CD4-positive, alpha-beta memory T cell (primary cell): ENCODE data around the gene ASB7. TPM values are rescaled to one million over a fixed set of nuclear protein-coding genes. Genes with fewer than 3 reads are reported as not detected.
"Not testable (repeated sequence)": the region's sequence is repeated elsewhere in the genome, so short reads cannot be mapped to it uniquely, and the experiment has no call there.

Source experiments
- CTCF ChIA-PET: fragments of 350-600 bp; sonication (Branson Sonifier 250); formaldehyde crosslinking; loops from one replicate; lab custom pipeline; 2021; ENCODE audit warnings: inconsistent platforms; ENCODE audit not compliant: partially characterized antibody; lab: Charles Lee
- POLR2A ChIA-PET: fragments of 350-600 bp; sonication (Branson Sonifier 250); formaldehyde crosslinking; loops from one replicate; lab custom pipeline; 2021; ENCODE audit not compliant: partially characterized antibody; lab: Charles Lee
- DNase-seq, 5 donors: peaks; one replicate each; pipeline versions ENCODE4 v3.0.0 to v3.0.0-alpha.2; 2020 to 2022; ENCODE audit warnings: mixed read lengths in 1 of 5
- H3K27ac ChIP-seq: one replicate; pipeline ENCODE4 v1.7.0; 2013; ENCODE audit warnings: low read depth, low read length
- H3K27me3 ChIP-seq: 2 replicates; pipeline ENCODE4 v1.7.0; 2013; ENCODE audit warnings: mild to moderate bottlenecking, low read length, moderate library complexity; ENCODE audit not compliant: insufficient read depth
- H3K36me3 ChIP-seq: 2 replicates; pipeline ENCODE4 v1.7.0; 2013; ENCODE audit warnings: mild to moderate bottlenecking, low read length, moderate library complexity; ENCODE audit not compliant: insufficient read depth
- H3K4me1 ChIP-seq: 2 replicates; pipeline ENCODE4 v1.7.0; 2013; ENCODE audit warnings: mild to moderate bottlenecking, low read length, moderate library complexity; ENCODE audit not compliant: insufficient read depth
- H3K4me3 ChIP-seq, 2 donors: one replicate each; pipeline ENCODE4 v1.7.0; 2013; ENCODE audit warnings: low read length in 2 of 2, mild to moderate bottlenecking in 1 of 2
- H3K9me3 ChIP-seq, 2 donors: one replicate each; pipeline ENCODE4 v1.7.0; 2013; ENCODE audit warnings: low read length in 2 of 2, control low read depth in 1 of 2; ENCODE audit not compliant: control insufficient read depth in 1 of 2
- H3K27ac Mint-ChIP-seq, 7 donors: one replicate each; pipeline ENCODE4 v1.8.0; 2020 to 2021; ENCODE audit warnings: mixed read lengths in 7 of 7, mild to moderate bottlenecking in 6 of 7, inconsistent platforms in 3 of 7, moderate library complexity in 3 of 7
- H3K27me3 Mint-ChIP-seq, 2 donors: one replicate each; pipeline ENCODE4 v1.8.0; 2020 to 2021; ENCODE audit warnings: mixed read lengths in 2 of 2
- H3K36me3 Mint-ChIP-seq, 2 donors: one replicate each; pipeline ENCODE4 v1.8.0; 2020 to 2021; ENCODE audit warnings: mixed read lengths in 2 of 2, inconsistent platforms in 1 of 2, mild to moderate bottlenecking in 1 of 2
- H3K4me1 Mint-ChIP-seq, 4 donors: one replicate each; pipeline ENCODE4 v1.8.0; 2020 to 2021; ENCODE audit warnings: mixed read lengths in 4 of 4, mild to moderate bottlenecking in 1 of 4
- H3K4me3 Mint-ChIP-seq, 8 donors: one replicate each; pipeline ENCODE4 v1.8.0; 2020 to 2021; ENCODE audit warnings: mixed read lengths in 8 of 8, mild to moderate bottlenecking in 7 of 8, moderate library complexity in 6 of 8, inconsistent platforms in 3 of 8
- H3K9me3 Mint-ChIP-seq, 8 donors: one replicate each; pipeline ENCODE4 v1.8.0; 2020 to 2021; ENCODE audit warnings: mixed read lengths in 8 of 8, mild to moderate bottlenecking in 5 of 8, inconsistent platforms in 3 of 8, moderate library complexity in 1 of 8
- intact Hi-C: fragments of 100-400 bp; cut with micrococcal nuclease; formaldehyde crosslinking; loops from one replicate; pipeline ENCODE4 v1.15.1; 2023
- polyA plus RNA-seq, 2 donors: library from polyadenylated mRNA; unstranded; fragments of 300-500 nt; fragmentation: Illumina TruSeq; gene quantifications; one replicate each; pipeline ENCODE4 v1.2.3, GENCODE V29; 2021
- total RNA-seq, 2 experiments: library from RNA; stranded (reverse); gene quantifications; one replicate each; pipeline ENCODE4 v1.2.3, GENCODE V29; 2021

ASB7 gene
- total and polyA plus RNA-seq, 4 experiments from 2014 or later: 14.3 to 20.0 (median 17.7) TPM

- no peaks in the 10 kb centered on the region for H3K27me3 ChIP-seq
- Mint-ChIP-seq H3K27me3 (no peaks in the 10 kb centered on the region), H3K27ac (peak overlapping the region in 6 of 7 donors; percentile 1 to 88 (median 74)), H3K4me3 (no peak overlapping the region), H3K9me3 (peaks cover 0 to 2% (median 0%) of the 10 kb centered on the region in 8 donors), H3K36me3 (peaks cover 56 to 66% of the 10 kb centered on the region in 2 donors), H3K4me1 (peaks cover 33 to 58% (median 44%) of the 10 kb centered on the region in 4 donors)
- no peaks in the 10 kb centered on the region for H3K9me3 ChIP-seq
- POLR2A ChIA-PET: interaction anchor here (0.6 to 1.9 kb wide), 5 partner anchors 30 to 678 kb away, joined by 3 to 14 read pairs (median 4); no protein-coding TSS in a partner anchor
- no peak for DNase-seq
- H3K27ac ChIP-seq: no peak overlapping the region
- CTCF ChIA-PET: interaction anchor here (0.7 to 7.2 kb wide), 12 partner anchors 10 to 645 kb away, joined by 3 to 214 read pairs (median 10); partner anchors contain the start of genes ADAMTS17, ASB7 and LINS1
- H3K36me3 ChIP-seq: peaks cover 17% of the 10 kb centered on the region
- intact Hi-C loops: loop anchor here (2.0 kb wide), 3 partner anchors 23 to 645 kb away; no protein-coding TSS in a partner anchor
- H3K4me3 ChIP-seq: no peak overlapping the region
- H3K4me1 ChIP-seq: peaks cover 31% of the 10 kb centered on the region
Measured at GRCh38 chr15:100573526-100573925, 28.9 kb upstream of the ASB7 start.

- Histone ChIP-seq H3K36me3 (no peaks in the 10 kb centered on the region), H3K27me3 (no peaks in the 10 kb centered on the region), H3K4me3 (no peak overlapping the region), H3K27ac (peak overlapping the region; percentile 20), H3K9me3 (no peaks in the 10 kb centered on the region), H3K4me1 (peaks cover 41% of the 10 kb centered on the region)
- Mint-ChIP-seq H3K9me3 (peaks cover 0 to 4% (median 0%) of the 10 kb centered on the region in 8 donors), H3K4me1 (peaks cover 41 to 66% (median 44%) of the 10 kb centered on the region in 4 donors), H3K4me3 (peak overlapping the region in 7 of 8 donors; percentile 4 to 75 (median 53)), H3K36me3 (peaks cover 42 to 47% of the 10 kb centered on the region in 2 donors), H3K27me3 (no peaks in the 10 kb centered on the region), H3K27ac (peak overlapping the region; percentile 81 to 95 (median 91))
- DNase-seq: peak in 3 of 5 donors; percentile 14 to 41 (median 19)
- intact Hi-C loops: loop anchor here (2.0 kb wide), 1 partner anchor 16 kb away; no protein-coding TSS in a partner anchor
- POLR2A ChIA-PET: no interaction called here
- CTCF ChIA-PET: no interaction called here
Measured at GRCh38 chr15:100580414-100580813, 22.0 kb upstream of the ASB7 start.

- H3K9me3 Mint-ChIP-seq: peaks cover 0 to 20% (median 10%) of the 10 kb centered on the region in 8 donors
- H3K27ac Mint-ChIP-seq: no peak overlapping the region
- peaks cover 0 to 9% of the 10 kb centered on the region in 2 donors for H3K9me3 ChIP-seq
- no peak for DNase-seq
- H3K27me3 ChIP-seq: no peaks in the 10 kb centered on the region
- no peak overlapping the region for H3K4me3 Mint-ChIP-seq
- CTCF ChIA-PET: interaction anchor here (1.0 to 2.2 kb wide), 2 partner anchors 16 to 238 kb away, joined by 7 to 8 read pairs; no protein-coding TSS in a partner anchor
- H3K4me1 Mint-ChIP-seq: peaks cover 40 to 70% (median 52%) of the 10 kb centered on the region in 4 donors
- POLR2A ChIA-PET: interaction anchor here (2.6 kb wide), 1 partner anchor 9 kb away, joined by 9 read pairs; no protein-coding TSS in a partner anchor
- no peaks in the 10 kb centered on the region for H3K36me3 ChIP-seq
- no peaks in the 10 kb centered on the region for H3K27me3 Mint-ChIP-seq
- H3K4me3 ChIP-seq: no peak overlapping the region
- peaks cover 37% of the 10 kb centered on the region for H3K4me1 ChIP-seq
- intact Hi-C loops: no loop called here
- H3K27ac ChIP-seq: no peak overlapping the region
- H3K36me3 Mint-ChIP-seq: peaks cover 39 to 48% of the 10 kb centered on the region in 2 donors
Measured at GRCh38 chr15:100588638-100589242, 13.6 kb upstream of the ASB7 start.

GRCh38 chr15:100591163-100591562 lies 11.2 kb upstream of the ASB7 start:
- Mint-ChIP-seq H3K4me1 (peaks cover 42 to 76% (median 61%) of the 10 kb centered on the region in 4 donors), H3K27ac (peak overlapping the region in 1 of 7 donors; percentile 16), H3K9me3 (peaks cover 0 to 20% (median 10%) of the 10 kb centered on the region in 8 donors), H3K36me3 (peaks cover 23 to 38% of the 10 kb centered on the region in 2 donors)
- intact Hi-C loops, H3K27me3 Mint-ChIP-seq, H3K27ac ChIP-seq, H3K4me3 ChIP-seq, DNase-seq, POLR2A ChIA-PET, H3K36me3 ChIP-seq, H3K9me3 ChIP-seq, H3K4me3 Mint-ChIP-seq, H3K27me3 ChIP-seq: not testable (repeated sequence)
- peaks cover 48% of the 10 kb centered on the region for H3K4me1 ChIP-seq
- CTCF ChIA-PET: interaction anchor here (0.7 kb wide), 1 partner anchor 17 kb away, joined by 3 read pairs; no protein-coding TSS in a partner anchor

GRCh38 chr15:100591835-100592234 lies 10.6 kb upstream of the ASB7 start:
- POLR2A ChIA-PET: no interaction called here
- Mint-ChIP-seq H3K4me3 (peak overlapping the region in 3 of 8 donors; percentile 29 to 63 (median 38)), H3K27me3 (no peaks in the 10 kb centered on the region), H3K9me3 (peaks cover 0 to 20% (median 10%) of the 10 kb centered on the region in 8 donors), H3K4me1 (peaks cover 42 to 80% (median 63%) of the 10 kb centered on the region in 4 donors), H3K36me3 (peaks cover 22 to 36% of the 10 kb centered on the region in 2 donors), H3K27ac (peak overlapping the region in 5 of 7 donors; percentile 3 to 72 (median 44))
- DNase-seq: no peak
- CTCF ChIA-PET: interaction anchor here (1.5 kb wide), 1 partner anchor 19 kb away, joined by 5 read pairs; no protein-coding TSS in a partner anchor
- no peaks in the 10 kb centered on the region for H3K27me3 ChIP-seq
- no peak overlapping the region for H3K27ac ChIP-seq
- H3K36me3 ChIP-seq: no peaks in the 10 kb centered on the region
- H3K9me3 ChIP-seq: peaks cover 0 to 9% of the 10 kb centered on the region in 2 donors
- intact Hi-C loops: no loop called here
- no peak overlapping the region for H3K4me3 ChIP-seq
- peaks cover 52% of the 10 kb centered on the region for H3K4me1 ChIP-seq

- Mint-ChIP-seq H3K27me3 (no peaks in the 10 kb centered on the region), H3K4me3 (peak overlapping the region in 3 of 8 donors; percentile 59 to 61 (median 61)), H3K27ac (peak overlapping the region; percentile 37 to 90 (median 81)), H3K36me3 (peaks cover 19 to 36% of the 10 kb centered on the region in 2 donors), H3K4me1 (peaks cover 49 to 81% (median 65%) of the 10 kb centered on the region in 4 donors), H3K9me3 (peaks cover 0 to 20% (median 9%) of the 10 kb centered on the region in 8 donors)
- intact Hi-C loops: no loop called here
- H3K4me3 ChIP-seq: no peak overlapping the region
- peaks cover 0 to 9% of the 10 kb centered on the region in 2 donors for H3K9me3 ChIP-seq
- no peaks in the 10 kb centered on the region for H3K27me3 ChIP-seq
- ChIA-PET POLR2A (no interaction called here), CTCF (interaction anchor here (0.8 to 1.5 kb wide), 2 partner anchors 20 to 244 kb away, joined by 3 to 5 read pairs; no protein-coding TSS in a partner anchor)
- no peak for DNase-seq
- no peaks in the 10 kb centered on the region for H3K36me3 ChIP-seq
- H3K4me1 ChIP-seq: peaks cover 62% of the 10 kb centered on the region
- no peak overlapping the region for H3K27ac ChIP-seq
Measured at GRCh38 chr15:100592898-100593297, 9.5 kb upstream of the ASB7 start.

- intact Hi-C loops: no loop called here
- Mint-ChIP-seq H3K9me3 (peaks cover 0 to 17% (median 5%) of the 10 kb centered on the region in 8 donors), H3K36me3 (peaks cover 19 to 30% of the 10 kb centered on the region in 2 donors), H3K27me3 (no peaks in the 10 kb centered on the region), H3K27ac (peak overlapping the region; percentile 17 to 90 (median 68)), H3K4me1 (peaks cover 53 to 86% (median 66%) of the 10 kb centered on the region in 4 donors), H3K4me3 (peak overlapping the region in 3 of 8 donors; percentile 3 to 44 (median 36))
- Histone ChIP-seq H3K4me1 (peaks cover 67% of the 10 kb centered on the region), H3K27ac (no peak overlapping the region), H3K27me3 (no peaks in the 10 kb centered on the region), H3K9me3 (peaks cover 0 to 8% of the 10 kb centered on the region in 2 donors), H3K36me3 (no peaks in the 10 kb centered on the region), H3K4me3 (no peak overlapping the region)
- ChIA-PET CTCF (interaction anchor here (0.8 to 1.5 kb wide), 2 partner anchors 21 to 244 kb away, joined by 3 to 5 read pairs; no protein-coding TSS in a partner anchor), POLR2A (no interaction called here)
- DNase-seq: no peak
Measured at GRCh38 chr15:100593431-100593830, 9.0 kb upstream of the ASB7 start.
